Activated B cell treated with CpG ODN at 0.5 μM for 24 hours (primary cell): ENCODE data around the gene CALCB. TPM values are rescaled to one million over a fixed set of nuclear protein-coding genes. Genes with fewer than 3 reads are reported as not detected.

Experiments
- ATAC-seq: fragments of 200-7000 bp; cut with Tn5 transposase; one replicate; pipeline ENCODE4 v1.10.0; 2021; ENCODE audit warnings: low read depth, mild to moderate bottlenecking, moderate library complexity
- CTCF ChIA-PET: fragments of 350-600 bp; sonication (Branson Sonifier 250); formaldehyde crosslinking; loops from one replicate; lab custom pipeline; 2021; ENCODE audit warnings: antibody characterized with exemption; lab: Charles Lee
- POLR2A ChIA-PET: fragments of 350-600 bp; sonication (Branson Sonifier 250); formaldehyde crosslinking; loops from one replicate; lab custom pipeline; 2021; ENCODE audit warnings: antibody characterized with exemption; lab: Charles Lee
- DNase-seq: peaks from one replicate; pipeline ENCODE4 v3.0.0; 2022
- H3K27ac Mint-ChIP-seq: one replicate; pipeline ENCODE4 v1.8.0; 2020; ENCODE audit warnings: mixed read lengths
- H3K27me3 Mint-ChIP-seq: one replicate; pipeline ENCODE4 v1.8.0; 2021; ENCODE audit warnings: mixed read lengths
- H3K36me3 Mint-ChIP-seq: one replicate; pipeline ENCODE4 v1.8.0; 2021; ENCODE audit warnings: low read depth, mixed read lengths
- H3K4me1 Mint-ChIP-seq: one replicate; pipeline ENCODE4 v1.8.0; 2021; ENCODE audit warnings: mixed read lengths
- H3K4me3 Mint-ChIP-seq: one replicate; pipeline ENCODE4 v1.8.0; 2020; ENCODE audit warnings: mild to moderate bottlenecking, mixed read lengths
- H3K9me3 Mint-ChIP-seq: one replicate; pipeline ENCODE4 v1.8.0; 2020; ENCODE audit warnings: mixed read lengths
- CTCF ChIP-seq: fragments of 200-600 bp; IDR thresholded peaks from one replicate; pipeline ENCODE4 v1.8.0; 2022; ENCODE audit warnings: antibody characterized with exemption, mild to moderate bottlenecking
- intact Hi-C: fragments of 100-400 bp; cut with micrococcal nuclease; formaldehyde crosslinking; loops from one replicate; pipeline ENCODE4 v1.15.1; 2024
- total RNA-seq: library from RNA; stranded (reverse); gene quantifications from 2 replicates; pipeline ENCODE4 v1.2.3, GENCODE V29; 2022

The CALCB gene
- total RNA-seq, 1 donor from 2014 or later: 0.35 TPM

GRCh38 chr11:15101072-15101709, 27.8 kb downstream of the CALCB start:
- Mint-ChIP-seq H3K4me1 (peaks cover 6% of the 10 kb centered on the region), H3K9me3 (peaks cover 11% of the 10 kb centered on the region), H3K4me3 (no peak overlapping the region), H3K27me3 (peaks cover 20% of the 10 kb centered on the region), H3K36me3 (no peaks in the 10 kb centered on the region), H3K27ac (no peak overlapping the region)
- ChIA-PET CTCF (interaction anchor here (0.7 to 8.3 kb wide), 22 partner anchors 9 to 345 kb away, joined by 3 to 126 read pairs (median 5); partner anchors contain the start of gene INSC), POLR2A (no interaction called here)
- intact Hi-C loops: loop anchor here (1.0 to 10.0 kb wide), 4 partner anchors 58 to 306 kb away; no protein-coding TSS in a partner anchor
- ATAC-seq (peak; percentile 84), DNase-seq (no peak)
- TF ChIP-seq CTCF: peak; percentile 84

DNA sequence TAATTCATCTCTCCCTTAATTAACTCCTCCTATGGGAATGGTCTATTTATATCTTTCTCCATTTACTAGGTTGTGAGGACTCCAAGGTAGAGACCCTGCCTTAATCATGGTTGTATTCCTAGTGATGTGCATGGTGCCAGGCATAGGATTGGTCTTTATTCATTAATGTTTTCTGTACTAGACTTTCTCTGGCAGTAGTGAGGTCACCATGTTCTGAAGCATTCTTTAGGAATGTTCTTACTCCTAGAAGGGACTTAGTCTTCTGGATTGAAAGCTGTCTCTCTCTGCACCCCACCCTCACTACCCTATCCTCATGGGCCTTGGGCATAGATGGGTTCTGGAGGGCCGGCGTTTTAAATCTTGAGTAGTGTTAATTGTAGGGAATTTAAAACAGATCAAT, 30.8 kb downstream of the CALCB start:
- H3K27ac Mint-ChIP-seq: no peak overlapping the region
- H3K4me3 Mint-ChIP-seq: no peak overlapping the region
- H3K27me3 Mint-ChIP-seq: peaks cover 7% of the 10 kb centered on the region
- H3K9me3 Mint-ChIP-seq: peaks cover 11% of the 10 kb centered on the region
- CTCF ChIA-PET: interaction anchor here (8.0 to 8.3 kb wide), 2 partner anchors 105 to 197 kb away, joined by 59 to 126 read pairs; no protein-coding TSS in a partner anchor
- intact Hi-C loops: loop anchor here (10.0 kb wide), 1 partner anchor 309 kb away; no protein-coding TSS in a partner anchor
- no peaks in the 10 kb centered on the region for H3K36me3 Mint-ChIP-seq
- DNase-seq (no peak), ATAC-seq (no peak)
- no peak for TF ChIP-seq CTCF
- peaks cover 30% of the 10 kb centered on the region for H3K4me1 Mint-ChIP-seq
- POLR2A ChIA-PET: no interaction called here

DNA sequence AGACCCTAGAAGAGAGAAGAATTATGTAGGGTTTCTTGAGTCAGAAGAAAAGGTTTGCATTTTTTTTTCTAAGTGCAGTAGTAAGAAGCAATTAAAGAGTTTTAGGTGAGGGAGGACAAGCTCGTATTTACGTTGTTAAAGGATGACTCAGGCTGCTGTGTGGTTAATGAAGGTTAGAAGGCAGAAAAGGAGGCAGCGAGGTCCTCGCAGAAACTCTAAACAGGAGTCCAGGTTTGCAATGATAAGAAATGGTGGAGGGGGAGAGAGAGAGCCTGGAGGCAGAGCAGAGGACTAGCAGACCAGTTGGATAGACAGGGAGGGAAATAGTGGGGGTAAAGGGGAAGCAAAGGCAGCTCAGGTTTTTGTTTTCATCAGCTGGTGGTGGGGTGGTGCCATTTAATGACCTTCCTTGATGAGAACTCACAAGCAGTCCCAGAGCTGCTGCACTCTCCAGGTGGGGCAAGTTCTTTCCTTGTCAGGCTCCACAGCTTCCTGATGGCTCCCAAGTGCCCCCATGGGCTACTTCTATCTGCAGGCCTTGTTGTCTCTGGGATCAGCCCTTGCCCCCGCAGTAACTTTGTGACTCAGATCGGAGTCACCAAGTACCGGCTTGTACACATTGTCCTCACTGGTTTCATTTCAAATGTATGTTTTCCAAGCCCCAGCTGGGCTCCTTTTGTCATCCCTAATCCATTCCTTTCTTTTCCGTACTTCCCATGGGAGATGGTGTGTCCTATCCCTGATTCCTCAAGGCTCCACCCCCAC, 33.0 kb downstream of the CALCB start:
- ATAC-seq: no peak
- H3K4me3 Mint-ChIP-seq: no peak overlapping the region
- H3K27ac Mint-ChIP-seq: no peak overlapping the region
- DNase-seq: no peak
- H3K9me3 Mint-ChIP-seq: peaks cover 11% of the 10 kb centered on the region
- ChIA-PET POLR2A (no interaction called here), CTCF (interaction anchor here (1.2 to 8.3 kb wide), 3 partner anchors 9 to 199 kb away, joined by 3 to 126 read pairs (median 59); no protein-coding TSS in a partner anchor)
- peaks cover 50% of the 10 kb centered on the region for H3K4me1 Mint-ChIP-seq
- H3K27me3 Mint-ChIP-seq: no peaks in the 10 kb centered on the region
- no peaks in the 10 kb centered on the region for H3K36me3 Mint-ChIP-seq
- intact Hi-C loops: loop anchor here (10.0 kb wide), 1 partner anchor 312 kb away; no protein-coding TSS in a partner anchor
- no peak for TF ChIP-seq CTCF

GRCh38 chr11:15107730-15108515, 34.5 kb downstream of the CALCB start:
- Mint-ChIP-seq H3K9me3 (peaks cover 11% of the 10 kb centered on the region), H3K36me3 (no peaks in the 10 kb centered on the region), H3K4me1 (peaks cover 66% of the 10 kb centered on the region), H3K27ac (peak overlapping the region; percentile 16), H3K4me3 (no peak overlapping the region), H3K27me3 (no peaks in the 10 kb centered on the region)
- TF ChIP-seq CTCF: no peak
- ATAC-seq: peak; percentile 65
- ChIA-PET POLR2A (no interaction called here), CTCF (interaction anchor here (0.9 to 1.7 kb wide), 3 partner anchors 8 to 199 kb away, joined by 3 to 5 read pairs (median 4); no protein-coding TSS in a partner anchor)
- intact Hi-C loops: loop anchor here (10.0 kb wide), 1 partner anchor 313 kb away; no protein-coding TSS in a partner anchor
- DNase-seq: no peak
